GM21360 (cell line): Measurements from ENCODE around the gene ATP10D.

Experiments
- ATAC-seq: cut with Tn5 transposase; IDR thresholded peaks from one replicate; pipeline ENCODE4 v1.9.1; 2021; ENCODE audit warnings: mild to moderate bottlenecking, moderate library complexity; ENCODE audit not compliant: unreplicated experiment

The ATP10D gene

GRCh38 chr4:47485047-47485692 is at the start of gene ATP10D:
TSS of gene ATP10D (plus strand) at chr4:47485275. CDS start at chr4:47512541, 27,266 bp downstream.
- ATAC-seq: peak; percentile 86

GRCh38 chr4:47442980-47443379 is 42.1 kb upstream of the ATP10D start:
- peak; percentile 85 for ATAC-seq

GRCh38 chr4:47444031-47444430 is 41.0 kb upstream of the ATP10D start:
- no peak for ATAC-seq

GRCh38 chr4:47451657-47452056 is 33.4 kb upstream of the ATP10D start:
- no peak for ATAC-seq

- ATAC-seq: peak; percentile 11
These were observed 22.3 kb upstream of the ATP10D start for GRCh38 chr4:47462799-47463234.

GRCh38 chr4:47463235-47463956 is 21.7 kb upstream of the ATP10D start, which contains the start of gene COMMD8:
TSS of gene COMMD8 (minus strand) at chr4:47463702. CDS start at chr4:47463651, 51 bp downstream.
- ATAC-seq: peak; percentile 90

GRCh38 chr4:47465004-47465403 is 20.1 kb upstream of the ATP10D start:
- peak; percentile 44 for ATAC-seq

GRCh38 chr4:47466056-47466785 is 18.9 kb upstream of the ATP10D start:
- no peak for ATAC-seq

- no peak for ATAC-seq
These were observed 16.2 kb upstream of the ATP10D start for GRCh38 chr4:47468706-47469365.

- no peak for ATAC-seq
These were observed 15.1 kb upstream of the ATP10D start for GRCh38 chr4:47469951-47470350.

GRCh38 chr4:47471064-47471463 is 14.0 kb upstream of the ATP10D start:
- no peak for ATAC-seq

GRCh38 chr4:47471591-47471990 is 13.5 kb upstream of the ATP10D start:
- ATAC-seq: no peak

- no peak for ATAC-seq
These were observed 11.8 kb upstream of the ATP10D start for GRCh38 chr4:47473141-47473750.

GRCh38 chr4:47474799-47475198 is 10.3 kb upstream of the ATP10D start:
- ATAC-seq: no peak

- no peak for ATAC-seq
These were observed 9.7 kb upstream of the ATP10D start for GRCh38 chr4:47475411-47475810.

GRCh38 chr4:47478804-47479203 is 6.3 kb upstream of the ATP10D start:
- ATAC-seq: no peak

- no peak for ATAC-seq
These were observed 2.7 kb upstream of the ATP10D start for GRCh38 chr4:47482326-47482725.

- ATAC-seq: peak; percentile 12
These were observed 1.3 kb upstream of the ATP10D start for GRCh38 chr4:47483745-47484144.

- ATAC-seq: peak; percentile 27
These were observed 907 bp upstream of the ATP10D start for GRCh38 chr4:47484168-47484567.

- ATAC-seq: no peak
These were observed 693 bp downstream of the ATP10D start for GRCh38 chr4:47485768-47486167.

- no peak for ATAC-seq
These were observed 1.2 kb downstream of the ATP10D start for GRCh38 chr4:47486231-47486673.
